GM12878 (cell line): ENCODE results near the gene C1orf210. TPM values are rescaled to one million over a fixed set of nuclear protein-coding genes. Genes with fewer than 3 reads are reported as not detected.

Experiments used
- ATAC-seq: fragments of 200-7000 bp; cut with Tn5 transposase; 3 replicates; pipeline ENCODE4 v1.9.1; 2020; ENCODE audit warnings: mild to moderate bottlenecking, moderate library complexity
- BruUV-seq: library from RNA; stranded (reverse); fragments of 400-500 nt; replicated peaks from 2 replicates; lab custom pipeline; 2021; lab: Mats Ljungman, UMichigan
- CTCF ChIA-PET: fragments of 300-600 bp; sonication (Branson Sonifier 250); formaldehyde crosslinking; extraction: SDS; loops from one replicate; lab custom pipeline; 2021; ENCODE audit warnings: inconsistent platforms; lab: Yijun Ruan, JAX
- POLR2A ChIA-PET: fragments of 350-600 bp; formaldehyde crosslinking; extraction: SDS; loops from one replicate; lab custom pipeline; 2021; ENCODE audit warnings: inconsistent platforms; lab: Charles Lee
- RAD21 ChIA-PET: fragments of 300-600 bp; sonication (Branson Sonifier 250); formaldehyde crosslinking; loops from one replicate; lab custom pipeline; 2023; ENCODE audit warnings: antibody characterized with exemption; ENCODE audit not compliant: unreplicated experiment; lab: Charles Lee
- SMC1A ChIA-PET: fragments of 300-600 bp; sonication (Branson Sonifier 250); formaldehyde crosslinking; loops from one replicate; lab custom pipeline; 2023; ENCODE audit not compliant: unreplicated experiment, uncharacterized antibody; lab: Charles Lee
- DNase-seq: peaks from one replicate; pipeline ENCODE4 v3.0.0-alpha.2; 2011; ENCODE audit warnings: low read depth, low spot score
- FAIRE-seq: peaks from 3 replicates; lab custom pipeline; 2011; peaks lifted over from hg19 to GRCh38; lab: Jason Lieb, UNC
- H2AFZ ChIP-seq: 2 replicates; pipeline ENCODE4 v1.6.0; 2011; ENCODE audit warnings: low read depth, low read length, control low read depth; ENCODE audit not compliant: control insufficient read depth
- H3K27ac ChIP-seq: 2 replicates; pipeline ENCODE4 v1.5.1; 2011; ENCODE audit warnings: control low read depth; ENCODE audit not compliant: control insufficient read depth, insufficient read depth
- H3K27me3 ChIP-seq, 2 experiments: replicated peaks in 1 of 2; 2 replicates each; pipeline versions ENCODE4 v1.6.0 to v1.6.1; 2011; ENCODE audit warnings: low read length in 1 of 2; ENCODE audit not compliant: control insufficient read depth in 2 of 2, insufficient read depth in 2 of 2
- H3K36me3 ChIP-seq, 2 experiments: 2 replicates each; pipeline ENCODE4 v1.5.1; 2011; ENCODE audit warnings: low read length in 1 of 2; ENCODE audit not compliant: control insufficient read depth in 2 of 2, insufficient read depth in 2 of 2
- H3K4me1 ChIP-seq: 2 replicates; pipeline ENCODE4 v1.6.1; 2011; ENCODE audit warnings: mild to moderate bottlenecking, low read length, moderate library complexity, mixed read lengths; ENCODE audit not compliant: control insufficient read depth, insufficient read depth
- H3K4me2 ChIP-seq: 2 replicates; pipeline ENCODE4 v1.6.0; 2011; ENCODE audit warnings: control low read depth; ENCODE audit not compliant: control insufficient read depth, insufficient read depth
- H3K4me3 ChIP-seq: fragments of 200-600 bp; sonication (generic); 2 replicates; pipeline ENCODE4 v1.5.1; 2016
- H3K79me2 ChIP-seq: 2 replicates; pipeline ENCODE4 v1.6.0; 2011; ENCODE audit warnings: low read length; ENCODE audit not compliant: control insufficient read depth, insufficient read depth
- H3K9ac ChIP-seq: 2 replicates; pipeline ENCODE4 v1.8.0; 2011; ENCODE audit warnings: low read length, control low read depth, mixed read lengths; ENCODE audit not compliant: control insufficient read depth, insufficient read depth
- H3K9me3 ChIP-seq: replicated peaks from 3 replicates; pipeline ENCODE4 v1.5.1; 2011; ENCODE audit warnings: mild to moderate bottlenecking, low read length; ENCODE audit not compliant: control insufficient read depth, insufficient read depth
- H4K20me1 ChIP-seq: 2 replicates; pipeline ENCODE4 v1.6.0; 2011; ENCODE audit not compliant: control insufficient read depth, insufficient read depth
- ASH2L ChIP-seq: fragments of 300-600, 200-600 bp; sonication (generic); IDR thresholded peaks from 2 replicates; pipeline ENCODE4 v1.6.1; 2017; ENCODE audit warnings: low read depth, mild to moderate bottlenecking, borderline replicate concordance
- BCL3 ChIP-seq: IDR thresholded peaks from 2 replicates; pipeline ENCODE4 v1.6.1; 2011; ENCODE audit warnings: borderline replicate concordance, low read depth, mild to moderate bottlenecking, moderate library complexity, low read length; ENCODE audit not compliant: insufficient read depth, poor library complexity, severe bottlenecking
- CBX5 ChIP-seq: sonication (generic); IDR thresholded peaks from 2 replicates; pipeline ENCODE4 v1.6.1; 2016; ENCODE audit warnings: low read depth, moderate library complexity, mild to moderate bottlenecking, inconsistent platforms
- EP300 ChIP-seq, 2 experiments: fragments of 150-350 bp in 1 of 2; IDR thresholded peaks; 2 replicates each; pipeline ENCODE4 v1.6.1; 2011 to 2012; ENCODE audit warnings: low read depth in 2 of 2, low read length in 2 of 2, borderline replicate concordance in 1 of 2, improper control_type of control experiment in 1 of 2, inconsistent platforms in 1 of 2; ENCODE audit not compliant: control insufficient read depth in 1 of 2
- GATAD2B ChIP-seq: fragments of 450-650 bp; conservative IDR thresholded peaks from 2 replicates; pipeline ENCODE4 v1.6.1; 2017; ENCODE audit warnings: low read depth, mild to moderate bottlenecking, moderate library complexity
- HDAC2 ChIP-seq: fragments of 200-600 bp; sonication (generic); IDR thresholded peaks from 2 replicates; pipeline ENCODE4 v1.6.1; 2017
- IRF4 ChIP-seq: IDR thresholded peaks from 2 replicates; pipeline ENCODE4 v1.6.1; 2011; ENCODE audit warnings: low read depth, low read length
- IRF5 ChIP-seq: fragments of 450-650 bp; IDR thresholded peaks from 2 replicates; pipeline ENCODE4 v1.6.1; 2017; ENCODE audit warnings: borderline replicate concordance
- KLF5 ChIP-seq: fragments of 450-650 bp; IDR thresholded peaks from 2 replicates; pipeline ENCODE4 v1.6.1; 2014; ENCODE audit warnings: mild to moderate bottlenecking; ENCODE audit not compliant: partially characterized antibody
- MLLT1 ChIP-seq: fragments of 450-650 bp; IDR thresholded peaks from 2 replicates; pipeline ENCODE4 v1.6.1; 2016; ENCODE audit warnings: mild to moderate bottlenecking
- PAX5 ChIP-seq: IDR thresholded peaks from 2 replicates; pipeline ENCODE4 v1.6.1; 2011; ENCODE audit warnings: low read depth, low read length, borderline replicate concordance
- RBBP5 ChIP-seq: fragments of 200-600 bp; sonication (generic); conservative IDR thresholded peaks from 2 replicates; pipeline ENCODE4 v1.6.1; 2016
- REST ChIP-seq: IDR thresholded peaks from 2 replicates; pipeline ENCODE4 v1.6.1; 2012; ENCODE audit warnings: mild to moderate bottlenecking, low read depth, low read length
- RUNX3 ChIP-seq: IDR thresholded peaks from 2 replicates; pipeline ENCODE4 v1.6.1; 2012; ENCODE audit warnings: low read length, inconsistent platforms
- STAT3 ChIP-seq: IDR thresholded peaks from 2 replicates; pipeline ENCODE4 v1.6.1; 2011; ENCODE audit warnings: low read depth, low read length, improper control_type of control experiment
- WGBS: methylation state at CpG from one replicate; pipeline ENCODE4 v1.1.6; 2016; ENCODE audit warnings: low lambda C conversion rate; ENCODE audit not compliant: insufficient replicate concordance, insufficient coverage; ENCODE audit errors: missing lambda C conversion rate; 5-methylcytosine and 5-hydroxymethylcytosine counted together
- in situ Hi-C: fragments of 300-500 bp; cut with MboI; formaldehyde crosslinking; loops from 9 replicates; pipeline ENCODE4 v1.14.3; 2018; ENCODE audit warnings: mixed read lengths
- intact Hi-C: fragments of 100-400 bp; cut with micrococcal nuclease; formaldehyde crosslinking; loops from one replicate; pipeline ENCODE4 v1.14.2; 2022; ENCODE audit not compliant: unreplicated experiment
- polyA plus RNA-seq, 11 experiments: library from polyadenylated mRNA; depleted of rRNA in 4 of 11; unstranded in 6 of 11; stranded (reverse) in 5 of 11; fragments of >200 nt; fragmentation: Nextera tagmentation in 4 of 11; fragmentation: Illumina TruSeq in 1 of 11; extraction: Ambion mirVana in 4 of 11; extraction: Trizol in 1 of 11; gene quantifications; 1 replicate in 1 of 11; 2 replicates in 10 of 11; pipeline versions ENCODE4 v1.2.1 to v1.2.3, GENCODE V29; 2011 to 2016; ENCODE audit warnings: inconsistent platforms in 2 of 11, missing spikeins in 2 of 11, low read depth in 1 of 11
- total RNA-seq, 4 experiments: library from RNA; depleted of rRNA in 3 of 4; stranded (reverse); fragments of >200 nt in 3 of 4; fragmentation: Illumina TruSeq in 1 of 4; extraction: Trizol in 1 of 4; gene quantifications; 2 replicates each; pipeline versions ENCODE4 v1.2.1 to v1.2.3, GENCODE V29; 2013 to 2021

C1orf210 gene
- total and polyA plus RNA-seq, 10 of the 15 experiments (the other 5 are each of a cell fraction or from before 2014, with no cell fraction given) = 0.07 TPM; not detected in 9

- no peak for TF ChIP-seq EP300 (IDR thresholded peaks at IDR 0.05; ENCODE audit: borderline replicate concordance in 1 of 2, control insufficient read depth in 1 of 2, low read depth in 2 of 2, low read length in 2 of 2)
- no peak for TF ChIP-seq KLF5
- no peak for TF ChIP-seq GATAD2B
These were observed 35.0 kb downstream of the C1orf210 start (continued) for GRCh38 chr1:43250351-43250761.

GRCh38 chr1:43247256-43247921, 38.0 kb downstream of the C1orf210 start:
- Histone ChIP-seq H4K20me1 (no peaks in the 10 kb centered on the region), H3K4me3 (no peak overlapping the region), H3K9ac (no peak overlapping the region), H3K27me3 (no peaks in the 10 kb centered on the region), H3K36me3 (no peaks in the 10 kb centered on the region), H2AFZ (no peak overlapping the region), H3K4me2 (no peak overlapping the region), H3K79me2 (no peaks in the 10 kb centered on the region), H3K9me3 (no peaks in the 10 kb centered on the region; the same call in 2 of the 3 replicates), H3K27ac (no peak overlapping the region), H3K4me1 (no peaks in the 10 kb centered on the region)
- FAIRE-seq (no peak), ATAC-seq (no peak), DNase-seq (no peak)
- no TSS peak for BruUV-seq
- ChIA-PET POLR2A (no interaction called here), SMC1A (no interaction called here), RAD21 (no interaction called here), CTCF (no interaction called here)
- in situ Hi-C loops (no loop called here), intact Hi-C loops (no loop called here)
- WGBS = 86% methylated on average over 6 of the region's 6 CpGs
- no peak for TF ChIP-seq BCL3
- TF ChIP-seq STAT3 = no peak
- TF ChIP-seq MLLT1 = no peak
- TF ChIP-seq RBBP5 = no peak
- no peak for TF ChIP-seq IRF4
- TF ChIP-seq RUNX3 = no peak
- TF ChIP-seq HDAC2 = no peak
- no peak for TF ChIP-seq CBX5
- no peak for TF ChIP-seq IRF5
- no peak for TF ChIP-seq ASH2L
- TF ChIP-seq PAX5 = no peak
- no peak for TF ChIP-seq REST
